ENCODE results near the gene MAD2L2.

- TF ChIP-seq POLR2A (IDR thresholded peaks at IDR 0.05; ENCODE audit: borderline replicate concordance, extremely low read depth, insufficient read depth, insufficient read length) = no peak
- TF ChIP-seq CTCF (IDR thresholded peaks at IDR 0.05 in 2 of 3, conservative IDR thresholded peaks at IDR 0.05 in 1 of 3; ENCODE audit: borderline replicate concordance in 1 of 3, insufficient read depth in 1 of 3, low read depth in 2 of 3, low read length in 2 of 3) = no peak
- no peak for TF ChIP-seq FOSL1 (IDR thresholded peaks at IDR 0.05; ENCODE audit: low read depth)
- no peak for TF ChIP-seq EZH2 (IDR thresholded peaks at IDR 0.05)
- TF ChIP-seq POLR2AphosphoS5 (IDR thresholded peaks at IDR 0.05; ENCODE audit: low read depth, low read length) = no peak
- no peak for TF ChIP-seq RAD21 (IDR thresholded peaks at IDR 0.05; ENCODE audit: low read depth)
- TF ChIP-seq ZNF274 (IDR thresholded peaks at IDR 0.05; ENCODE audit: low read depth, low read length) = no peak
- no peak for TF ChIP-seq CBX3 (IDR thresholded peaks at IDR 0.05; ENCODE audit: low read depth)
- TF ChIP-seq REST (IDR thresholded peaks at IDR 0.05; ENCODE audit: low read depth) = no peak
- no peak for TF ChIP-seq MAX (IDR thresholded peaks at IDR 0.05)
- no peak for TF ChIP-seq SP1 (IDR thresholded peaks at IDR 0.05; ENCODE audit: low read depth)
- TF ChIP-seq SRF (IDR thresholded peaks at IDR 0.05; ENCODE audit: low read depth) = no peak
These were observed 21.2 kb upstream of the MAD2L2 start for GRCh38 chr1:11701981-11702803.

All from HCT116 (cell line).